GM12873 (cell line): ENCODE results near the gene DCDC2.

Source experiments
- TF ChIP-seq, protein P1 (sequence below): IDR thresholded peaks from 2 replicates; pipeline ENCODE4 v1.5.1; 2012; ENCODE audit warnings: low read depth, mild to moderate bottlenecking, moderate library complexity, low read length, control low read depth; ENCODE audit not compliant: insufficient read depth; ENCODE audit errors: missing control alignments

The DCDC2 gene

DNA sequence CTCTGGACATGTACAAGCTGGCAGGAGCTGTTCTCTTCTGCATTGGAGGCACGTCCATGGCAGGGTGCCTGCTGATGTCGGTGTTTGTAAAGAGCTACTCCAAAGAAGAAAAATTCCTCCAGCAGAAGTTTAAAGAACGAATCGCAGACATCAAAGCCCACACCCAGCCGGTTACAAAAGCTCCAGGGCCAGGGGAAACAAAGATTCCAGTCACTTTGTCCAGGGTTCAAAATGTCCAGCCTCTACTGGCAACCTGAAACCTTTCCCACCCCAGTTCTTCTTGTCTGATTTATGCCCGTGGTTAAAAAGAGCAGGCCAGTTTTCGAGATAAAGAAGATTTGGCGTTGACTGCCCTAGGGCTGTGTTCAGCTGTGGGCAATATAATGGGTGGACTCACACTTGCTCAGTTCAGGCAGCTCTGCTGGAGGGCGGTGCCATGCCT lies 212.1 kb downstream of the DCDC2 start:
- TF ChIP-seq, protein P1, sequence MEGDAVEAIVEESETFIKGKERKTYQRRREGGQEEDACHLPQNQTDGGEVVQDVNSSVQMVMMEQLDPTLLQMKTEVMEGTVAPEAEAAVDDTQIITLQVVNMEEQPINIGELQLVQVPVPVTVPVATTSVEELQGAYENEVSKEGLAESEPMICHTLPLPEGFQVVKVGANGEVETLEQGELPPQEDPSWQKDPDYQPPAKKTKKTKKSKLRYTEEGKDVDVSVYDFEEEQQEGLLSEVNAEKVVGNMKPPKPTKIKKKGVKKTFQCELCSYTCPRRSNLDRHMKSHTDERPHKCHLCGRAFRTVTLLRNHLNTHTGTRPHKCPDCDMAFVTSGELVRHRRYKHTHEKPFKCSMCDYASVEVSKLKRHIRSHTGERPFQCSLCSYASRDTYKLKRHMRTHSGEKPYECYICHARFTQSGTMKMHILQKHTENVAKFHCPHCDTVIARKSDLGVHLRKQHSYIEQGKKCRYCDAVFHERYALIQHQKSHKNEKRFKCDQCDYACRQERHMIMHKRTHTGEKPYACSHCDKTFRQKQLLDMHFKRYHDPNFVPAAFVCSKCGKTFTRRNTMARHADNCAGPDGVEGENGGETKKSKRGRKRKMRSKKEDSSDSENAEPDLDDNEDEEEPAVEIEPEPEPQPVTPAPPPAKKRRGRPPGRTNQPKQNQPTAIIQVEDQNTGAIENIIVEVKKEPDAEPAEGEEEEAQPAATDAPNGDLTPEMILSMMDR: no peak

DNA sequence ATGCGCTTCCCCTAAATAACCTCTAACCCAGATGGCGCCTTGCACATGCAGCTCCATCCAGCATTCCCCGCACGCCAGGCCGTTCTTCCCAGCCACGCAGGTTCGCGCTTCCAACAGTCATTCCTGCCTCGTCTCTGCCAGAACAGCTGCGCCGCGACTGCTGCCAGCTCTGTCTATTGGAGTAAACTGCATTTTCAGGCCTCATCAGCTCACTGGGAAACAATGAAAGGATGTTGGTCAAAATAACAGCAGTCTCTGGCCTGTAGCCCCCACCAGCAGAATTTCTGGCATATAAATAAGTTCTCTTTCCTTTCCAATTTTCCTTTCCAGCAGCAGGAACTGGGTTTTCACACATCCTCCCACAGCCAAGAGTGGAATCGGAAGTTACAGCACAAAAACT lies 217.3 kb downstream of the DCDC2 start:
- TF ChIP-seq, protein P1: no peak

DNA sequence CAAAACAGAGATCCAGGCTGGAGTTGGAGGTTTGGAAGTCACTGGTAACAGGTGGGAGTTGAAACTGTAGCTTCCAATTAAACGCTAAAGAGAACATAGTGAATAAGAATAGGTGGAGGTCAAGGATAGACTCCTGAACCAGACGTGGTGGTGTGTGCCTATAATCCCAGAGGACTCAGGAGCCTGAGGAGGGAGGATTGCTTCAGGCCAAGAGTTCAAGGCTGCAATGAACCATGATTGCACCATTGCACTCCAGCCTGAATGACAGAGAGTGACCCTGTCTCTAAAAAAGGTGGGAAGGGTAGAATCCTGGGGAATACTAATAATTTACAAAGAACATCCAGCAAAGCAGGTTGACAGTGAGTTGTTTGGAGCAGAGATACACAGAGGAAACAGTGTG lies 218.2 kb downstream of the DCDC2 start:
- TF ChIP-seq, protein P1: no peak

DNA sequence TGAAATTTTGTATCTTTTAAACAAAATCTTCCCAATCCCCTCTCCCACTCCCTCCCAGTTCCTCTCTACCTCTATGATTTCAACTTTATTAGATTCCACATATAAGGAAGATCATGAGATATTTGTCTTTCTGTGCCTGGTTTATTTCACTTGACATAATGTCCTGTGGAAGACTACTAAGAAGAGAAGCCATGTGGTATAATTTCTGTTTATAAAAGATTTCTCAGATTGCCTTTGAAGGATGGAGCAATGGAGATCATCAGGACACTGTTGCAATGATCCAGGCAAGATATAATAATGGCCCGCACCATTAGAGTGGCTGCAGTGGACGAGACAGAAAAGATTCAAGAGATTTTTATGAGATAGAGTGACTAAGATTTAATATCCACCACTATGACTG lies 218.8 kb downstream of the DCDC2 start:
- TF ChIP-seq, protein P1: no peak

DNA sequence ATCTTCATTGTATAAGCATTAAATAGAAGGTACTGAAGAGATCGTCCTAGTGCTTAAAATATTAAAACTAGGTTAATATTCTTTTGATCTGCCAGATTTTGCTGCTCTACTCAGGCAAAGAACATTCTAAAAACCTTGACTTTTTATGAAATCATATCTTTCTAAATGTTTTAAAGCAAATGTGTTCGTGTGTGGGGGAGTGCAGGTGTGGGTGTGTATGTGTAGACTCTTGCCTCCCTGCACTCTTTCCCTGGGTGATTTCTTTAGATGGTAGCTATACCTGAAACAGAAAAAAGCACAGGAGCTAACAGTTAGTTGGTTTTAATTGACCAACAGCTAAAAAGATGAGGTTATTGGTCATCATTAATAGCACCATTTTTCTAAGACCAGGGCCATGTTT lies 226.1 kb downstream of the DCDC2 start:
- TF ChIP-seq, protein P1: no peak

DNA sequence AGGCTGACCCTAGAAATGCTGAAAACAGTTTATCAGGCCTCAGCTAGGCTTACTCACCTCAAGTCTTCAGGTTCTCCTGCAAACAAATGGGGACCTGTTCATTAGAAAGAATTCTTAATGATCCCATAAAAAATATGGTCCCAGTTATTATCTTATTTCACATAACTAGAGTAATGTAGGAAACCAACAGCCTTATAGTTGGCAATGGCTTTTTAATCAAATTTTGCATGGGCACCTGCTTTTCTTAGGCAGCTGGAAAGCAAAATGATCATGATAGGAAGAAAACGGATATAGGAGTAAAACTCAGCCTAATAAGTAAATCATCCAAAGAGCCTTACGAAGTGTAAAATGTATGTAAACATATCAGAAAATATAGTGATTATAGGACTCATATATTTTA lies 230.5 kb downstream of the DCDC2 start:
- TF ChIP-seq, protein P1: no peak

DNA sequence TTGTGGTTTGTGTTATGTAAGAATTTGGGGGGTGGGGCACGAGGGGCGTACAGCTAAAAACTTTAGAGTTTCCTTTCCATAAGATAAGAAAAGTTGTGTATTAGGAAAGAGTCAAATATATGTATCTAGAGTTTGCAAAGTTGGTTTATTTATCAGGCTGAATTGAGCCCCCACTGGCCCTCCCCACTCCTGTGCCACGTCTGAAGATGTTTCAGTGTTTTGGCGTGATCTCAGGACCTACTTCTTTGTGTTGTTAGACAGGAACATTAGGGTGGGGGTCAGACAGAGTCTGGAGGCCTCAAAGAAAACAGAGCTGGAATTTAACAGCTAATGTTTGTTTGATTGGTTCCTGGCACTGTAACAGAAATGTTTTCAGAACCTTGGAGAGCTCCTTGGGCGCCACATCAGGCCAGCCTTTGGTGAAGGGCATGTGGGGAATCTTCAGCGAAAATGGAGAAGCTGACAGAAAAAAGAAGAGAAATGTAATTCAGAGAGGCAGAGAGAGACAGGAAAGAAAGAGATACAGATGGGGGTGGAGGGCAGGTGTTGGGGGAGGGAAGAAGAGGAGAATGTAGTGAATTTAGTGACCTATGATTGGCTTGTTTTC lies 231.2 kb downstream of the DCDC2 start:
- TF ChIP-seq, protein P1: no peak
